ENCODE data around the gene UMAD1. TPM values are rescaled to one million over a fixed set of nuclear protein-coding genes. Genes with fewer than 3 reads are reported as not detected.

Gene UMAD1
- total RNA-seq, 1 donor from 2014 or later: 11.3 TPM

GRCh38 chr7:7834761-7835160, 194.2 kb downstream of the UMAD1 start:
- FAIRE-seq: no peak
- Histone ChIP-seq H3K27me3 (ENCODE audit: control insufficient read depth, insufficient read depth, low read length) (no peaks in the 10 kb centered on the region), H3K36me3 (ENCODE audit: control insufficient read depth, insufficient read depth, low read length) (no peaks in the 10 kb centered on the region), H3K4me3 (ENCODE audit: low read depth, low read length) (no peak overlapping the region)
- DNase-seq (ENCODE audit: low read depth): no peak
- TF ChIP-seq, protein P1, sequence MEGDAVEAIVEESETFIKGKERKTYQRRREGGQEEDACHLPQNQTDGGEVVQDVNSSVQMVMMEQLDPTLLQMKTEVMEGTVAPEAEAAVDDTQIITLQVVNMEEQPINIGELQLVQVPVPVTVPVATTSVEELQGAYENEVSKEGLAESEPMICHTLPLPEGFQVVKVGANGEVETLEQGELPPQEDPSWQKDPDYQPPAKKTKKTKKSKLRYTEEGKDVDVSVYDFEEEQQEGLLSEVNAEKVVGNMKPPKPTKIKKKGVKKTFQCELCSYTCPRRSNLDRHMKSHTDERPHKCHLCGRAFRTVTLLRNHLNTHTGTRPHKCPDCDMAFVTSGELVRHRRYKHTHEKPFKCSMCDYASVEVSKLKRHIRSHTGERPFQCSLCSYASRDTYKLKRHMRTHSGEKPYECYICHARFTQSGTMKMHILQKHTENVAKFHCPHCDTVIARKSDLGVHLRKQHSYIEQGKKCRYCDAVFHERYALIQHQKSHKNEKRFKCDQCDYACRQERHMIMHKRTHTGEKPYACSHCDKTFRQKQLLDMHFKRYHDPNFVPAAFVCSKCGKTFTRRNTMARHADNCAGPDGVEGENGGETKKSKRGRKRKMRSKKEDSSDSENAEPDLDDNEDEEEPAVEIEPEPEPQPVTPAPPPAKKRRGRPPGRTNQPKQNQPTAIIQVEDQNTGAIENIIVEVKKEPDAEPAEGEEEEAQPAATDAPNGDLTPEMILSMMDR (IDR thresholded peaks at IDR 0.05; ENCODE audit: insufficient read depth, low read length, severe bottlenecking): no peak

- TF ChIP-seq, protein P1 (IDR thresholded peaks at IDR 0.05; ENCODE audit: insufficient read depth, low read length, severe bottlenecking): no peak
- H3K27me3 ChIP-seq (ENCODE audit: control insufficient read depth, insufficient read depth, low read length): no peaks in the 10 kb centered on the region
- H3K36me3 ChIP-seq (ENCODE audit: control insufficient read depth, insufficient read depth, low read length): no peaks in the 10 kb centered on the region
- FAIRE-seq: no peak
- no peak overlapping the region for H3K4me3 ChIP-seq (ENCODE audit: low read depth, low read length)
- no peak for DNase-seq (ENCODE audit: low read depth)
These were observed 200.5 kb downstream of the UMAD1 start for GRCh38 chr7:7841027-7841426.

DNA sequence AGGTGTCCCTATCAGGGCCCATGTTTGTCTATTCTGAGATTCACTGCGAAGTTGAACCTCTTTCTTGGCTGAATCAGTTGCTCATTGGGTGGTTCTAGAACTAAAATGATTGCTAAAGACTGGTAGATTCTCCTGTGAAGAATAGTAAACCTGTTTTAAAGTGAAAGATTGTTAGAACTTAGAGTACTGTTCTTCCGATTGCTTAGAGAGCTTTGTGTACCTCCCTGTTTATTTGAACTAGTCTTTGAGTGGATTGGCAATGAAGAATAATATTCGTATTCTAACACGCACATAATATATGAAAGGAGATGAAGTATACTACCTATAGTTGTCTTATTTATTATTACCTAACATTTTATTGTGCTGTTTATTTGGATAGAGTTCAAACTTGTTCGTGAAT, 202.7 kb downstream of the UMAD1 start:
- Histone ChIP-seq H3K4me3 (ENCODE audit: low read depth, low read length) (no peak overlapping the region), H3K36me3 (ENCODE audit: control insufficient read depth, insufficient read depth, low read length) (no peaks in the 10 kb centered on the region), H3K27me3 (ENCODE audit: control insufficient read depth, insufficient read depth, low read length) (no peaks in the 10 kb centered on the region)
- TF ChIP-seq, protein P1 (IDR thresholded peaks at IDR 0.05; ENCODE audit: insufficient read depth, low read length, severe bottlenecking): no peak
- DNase-seq (ENCODE audit: low read depth) (no peak), FAIRE-seq (no peak)

DNA sequence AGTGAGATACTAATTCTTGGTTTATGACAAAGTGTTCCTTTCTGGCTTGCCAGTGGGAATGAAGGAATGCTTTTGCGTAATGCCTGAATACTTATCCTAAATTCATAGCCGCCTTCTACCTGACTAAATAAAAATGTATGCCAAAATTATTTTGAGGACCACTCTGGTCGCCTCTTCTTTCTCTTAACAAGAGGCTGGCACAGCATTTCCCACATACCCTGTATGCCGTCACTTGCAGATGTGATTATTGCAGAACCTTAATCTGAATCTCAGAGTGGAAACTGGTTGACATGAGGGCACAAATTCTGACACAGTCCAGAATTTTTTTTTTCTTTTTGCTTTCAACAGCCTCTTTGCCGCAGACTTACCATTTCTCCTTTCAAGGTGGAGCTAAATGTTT, 203.4 kb downstream of the UMAD1 start:
- FAIRE-seq: no peak

GRCh38 chr7:7848246-7848645, 207.7 kb downstream of the UMAD1 start:
- no peaks in the 10 kb centered on the region for H3K27me3 ChIP-seq (ENCODE audit: control insufficient read depth, insufficient read depth, low read length)
- TF ChIP-seq, protein P1 (IDR thresholded peaks at IDR 0.05; ENCODE audit: insufficient read depth, low read length, severe bottlenecking): no peak
- no peak overlapping the region for H3K4me3 ChIP-seq (ENCODE audit: low read depth, low read length)
- no peak for DNase-seq (ENCODE audit: low read depth)
- no peaks in the 10 kb centered on the region for H3K36me3 ChIP-seq (ENCODE audit: control insufficient read depth, insufficient read depth, low read length)
- no peak for FAIRE-seq

More for the DNA sequence above, 203.4 kb downstream of the UMAD1 start:
- TF ChIP-seq, protein P1 (IDR thresholded peaks at IDR 0.05; ENCODE audit: insufficient read depth, low read length, severe bottlenecking): no peak
- Histone ChIP-seq H3K4me3 (ENCODE audit: low read depth, low read length) (no peak overlapping the region), H3K36me3 (ENCODE audit: control insufficient read depth, insufficient read depth, low read length) (no peaks in the 10 kb centered on the region), H3K27me3 (ENCODE audit: control insufficient read depth, insufficient read depth, low read length) (no peaks in the 10 kb centered on the region)
- no peak for DNase-seq (ENCODE audit: low read depth)

GRCh38 chr7:7848892-7849291, 208.3 kb downstream of the UMAD1 start:
- FAIRE-seq (no peak), DNase-seq (ENCODE audit: low read depth) (no peak)
- TF ChIP-seq, protein P1 (IDR thresholded peaks at IDR 0.05; ENCODE audit: insufficient read depth, low read length, severe bottlenecking): no peak
- Histone ChIP-seq H3K27me3 (ENCODE audit: control insufficient read depth, insufficient read depth, low read length) (no peaks in the 10 kb centered on the region), H3K4me3 (ENCODE audit: low read depth, low read length) (no peak overlapping the region), H3K36me3 (ENCODE audit: control insufficient read depth, insufficient read depth, low read length) (no peaks in the 10 kb centered on the region)
